GM12865 (cell line): Measurements from ENCODE around the gene MPV17L.
"Not testable (repeated sequence)": the region's sequence is repeated elsewhere in the genome, so short reads cannot be mapped to it uniquely, and the experiment has no call there.

Experiments used
- DNase-seq: peaks from one replicate; pipeline ENCODE4 v3.0.0; 2010; ENCODE audit warnings: low read depth
- H3K4me3 ChIP-seq: 2 replicates; pipeline ENCODE4 v1.5.1; 2011; ENCODE audit warnings: mild to moderate bottlenecking, low read depth, low read length, control low read depth
- CTCF ChIP-seq: IDR thresholded peaks from 2 replicates; pipeline ENCODE4 v1.5.1; 2011; ENCODE audit warnings: low read length, control low read depth, low read depth, inconsistent platforms; ENCODE audit not compliant: insufficient read depth; ENCODE audit errors: missing control alignments

Gene MPV17L

GRCh38 chr16:15440852-15441251 lies 45.3 kb downstream of the MPV17L start:
- no peak for DNase-seq
- H3K4me3 ChIP-seq = no peak overlapping the region
- no peak for TF ChIP-seq CTCF

GRCh38 chr16:15442140-15442539 lies 46.6 kb downstream of the MPV17L start:
- not testable (repeated sequence) for H3K4me3 ChIP-seq, DNase-seq

GRCh38 chr16:15443753-15444152 lies 48.2 kb downstream of the MPV17L start:
- no peak overlapping the region for H3K4me3 ChIP-seq
- no peak for DNase-seq
- TF ChIP-seq CTCF = no peak

- H3K4me3 ChIP-seq = no peak overlapping the region
- no peak for DNase-seq
- TF ChIP-seq CTCF = no peak
These were observed 48.7 kb downstream of the MPV17L start for GRCh38 chr16:15444264-15444663.

GRCh38 chr16:15445450-15445849 lies 49.9 kb downstream of the MPV17L start:
- H3K4me3 ChIP-seq = no peak overlapping the region
- DNase-seq = no peak
- TF ChIP-seq CTCF = no peak

GRCh38 chr16:15446901-15447300 lies 51.3 kb downstream of the MPV17L start:
- no peak for DNase-seq
- no peak overlapping the region for H3K4me3 ChIP-seq
- TF ChIP-seq CTCF = no peak

- TF ChIP-seq CTCF = no peak
These were observed 55.1 kb downstream of the MPV17L start for GRCh38 chr16:15450624-15451023.

More at GRCh38 chr16:15450624-15451023, 55.1 kb downstream of the MPV17L start:
- no peak overlapping the region for H3K4me3 ChIP-seq
- DNase-seq = no peak
